GM19372 (cell line): ENCODE results near the gene A2M.

Source experiments
- ATAC-seq: cut with Tn5 transposase; IDR thresholded peaks from one replicate; pipeline ENCODE4 v1.9.1; 2021; ENCODE audit warnings: mild to moderate bottlenecking, low read depth, moderate library complexity; ENCODE audit not compliant: unreplicated experiment

A2M gene

DNA sequence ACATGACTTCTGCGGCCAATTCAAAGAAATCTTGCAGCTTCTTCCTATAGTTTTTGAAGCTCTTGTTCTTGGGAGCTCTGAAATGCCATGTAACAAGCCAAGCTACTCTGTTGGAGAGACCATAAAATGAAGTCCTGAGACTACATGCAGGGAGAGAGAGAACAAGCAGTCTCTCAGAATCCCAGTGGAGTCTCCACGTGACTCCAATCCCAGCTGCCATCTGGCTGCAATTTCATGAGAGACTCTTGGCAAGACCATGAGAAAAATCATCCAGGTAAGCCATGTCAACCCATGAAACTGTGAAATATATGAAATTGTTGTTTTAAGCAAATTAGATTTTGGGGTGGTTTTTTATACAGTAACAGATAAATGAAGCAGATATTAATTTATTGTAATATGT is 72.0 kb downstream of the A2M start:
- ATAC-seq = no peak

- ATAC-seq = no peak
Measured at GRCh38 chr12:9041321-9041720, 74.4 kb downstream of the A2M start.

DNA sequence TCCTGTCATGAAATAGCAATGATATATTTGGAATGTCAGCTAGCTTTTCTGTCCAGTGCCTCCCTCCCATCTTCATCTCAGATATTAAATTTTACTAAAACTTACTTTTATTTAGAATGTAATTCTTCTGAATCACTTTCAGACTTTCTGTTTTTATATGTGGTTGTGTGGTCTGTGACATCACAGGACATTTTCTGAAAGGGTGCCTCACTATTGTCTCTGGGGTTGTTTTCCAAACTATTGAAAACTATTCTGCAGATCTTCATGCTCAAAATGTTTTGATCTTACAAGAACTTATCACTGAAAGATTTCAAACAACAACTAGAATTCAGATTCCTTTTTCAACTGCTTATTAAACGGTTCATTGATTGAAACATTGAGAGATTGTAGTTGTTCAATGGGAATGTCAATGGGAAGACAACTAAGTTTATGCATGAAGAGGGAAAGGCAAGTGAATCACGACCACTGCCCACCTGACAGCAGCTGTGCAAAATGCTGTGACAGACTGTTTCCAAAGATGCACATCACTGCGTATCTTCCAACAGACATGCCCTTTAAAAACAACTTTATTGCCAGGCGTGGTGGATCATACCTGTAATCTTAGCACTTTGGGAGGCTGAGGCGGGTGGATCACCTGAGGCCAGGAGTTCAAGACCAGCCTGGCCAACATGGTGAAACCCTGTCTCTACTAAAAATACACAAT is 75.1 kb downstream of the A2M start:
- no peak for ATAC-seq

GRCh38 chr12:9039397-9039977 is 76.2 kb downstream of the A2M start:
- no peak for ATAC-seq

DNA sequence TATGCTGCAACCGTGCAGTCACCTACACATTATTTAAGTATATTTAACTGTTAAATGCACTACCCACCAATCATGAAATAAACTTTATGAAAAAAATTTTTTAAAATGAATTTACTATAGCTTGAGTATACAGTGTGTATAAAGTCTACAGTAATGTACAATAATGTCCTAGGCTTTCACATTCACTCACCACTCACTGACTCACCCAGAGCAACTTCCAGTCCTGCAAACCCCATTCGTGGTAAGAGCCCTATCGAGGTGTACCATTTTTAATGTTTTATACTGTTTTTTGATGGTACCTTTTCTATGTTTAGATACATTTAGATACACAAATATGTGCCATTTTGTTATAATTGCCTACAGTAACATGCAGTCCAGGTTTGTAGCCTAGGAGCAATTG is 78.3 kb downstream of the A2M start:
- no peak for ATAC-seq

- ATAC-seq = no peak
Measured at GRCh38 chr12:9036227-9036626, 79.5 kb downstream of the A2M start.

- no peak for ATAC-seq
Measured at GRCh38 chr12:9034095-9034494, 81.6 kb downstream of the A2M start.

DNA sequence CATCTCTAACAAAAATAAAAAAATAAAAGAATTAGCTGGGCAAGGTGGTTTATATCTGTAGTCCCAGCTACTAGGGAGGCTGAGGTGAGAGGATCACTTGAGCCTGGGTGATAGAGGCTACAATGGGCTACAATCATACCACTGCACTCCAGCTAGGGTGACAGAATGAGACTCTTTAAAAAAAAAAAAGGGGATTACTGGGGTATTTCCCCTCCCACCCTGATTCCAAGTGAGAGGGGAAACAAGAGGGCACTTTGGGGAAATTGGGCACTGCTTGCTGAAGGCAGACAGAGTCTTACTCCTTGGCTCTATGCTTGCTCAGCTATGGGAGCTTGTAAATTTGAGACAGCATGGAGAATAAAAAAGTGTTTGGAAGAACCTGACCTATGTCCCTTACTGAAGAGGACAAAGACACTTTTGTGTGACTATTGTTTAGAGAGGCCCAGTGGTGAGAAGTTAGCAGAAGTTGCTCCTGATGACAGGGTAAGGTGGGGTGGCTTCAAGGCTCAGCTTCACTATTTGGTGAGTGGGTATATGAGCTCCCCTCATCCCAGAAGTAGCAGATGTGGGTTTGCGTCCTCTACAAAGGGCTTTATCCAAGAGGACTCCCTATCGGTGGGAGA is 82.3 kb downstream of the A2M start:
- ATAC-seq = no peak

GRCh38 chr12:9032202-9032964 is 83.3 kb downstream of the A2M start:
- no peak for ATAC-seq

DNA sequence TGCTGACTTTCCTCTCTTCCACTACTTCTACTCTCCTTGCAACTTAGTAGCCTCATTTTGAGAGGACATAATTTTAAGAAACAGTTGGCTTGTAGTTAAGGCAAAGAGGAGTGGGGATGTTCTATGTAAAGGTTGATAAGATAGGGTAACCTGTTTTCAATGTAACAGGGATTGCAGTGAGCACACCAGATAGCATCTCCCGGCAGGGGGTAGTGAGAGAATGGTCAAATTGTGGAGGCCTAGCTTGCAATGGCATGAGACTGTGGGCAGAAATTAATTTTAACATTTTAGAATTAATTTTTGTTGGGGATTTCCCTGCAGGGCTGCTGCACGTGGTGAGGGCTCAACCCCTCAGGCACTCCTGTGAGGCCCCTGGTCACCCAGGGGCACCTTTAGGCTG is 84.9 kb downstream of the A2M start:
- no peak for ATAC-seq

DNA sequence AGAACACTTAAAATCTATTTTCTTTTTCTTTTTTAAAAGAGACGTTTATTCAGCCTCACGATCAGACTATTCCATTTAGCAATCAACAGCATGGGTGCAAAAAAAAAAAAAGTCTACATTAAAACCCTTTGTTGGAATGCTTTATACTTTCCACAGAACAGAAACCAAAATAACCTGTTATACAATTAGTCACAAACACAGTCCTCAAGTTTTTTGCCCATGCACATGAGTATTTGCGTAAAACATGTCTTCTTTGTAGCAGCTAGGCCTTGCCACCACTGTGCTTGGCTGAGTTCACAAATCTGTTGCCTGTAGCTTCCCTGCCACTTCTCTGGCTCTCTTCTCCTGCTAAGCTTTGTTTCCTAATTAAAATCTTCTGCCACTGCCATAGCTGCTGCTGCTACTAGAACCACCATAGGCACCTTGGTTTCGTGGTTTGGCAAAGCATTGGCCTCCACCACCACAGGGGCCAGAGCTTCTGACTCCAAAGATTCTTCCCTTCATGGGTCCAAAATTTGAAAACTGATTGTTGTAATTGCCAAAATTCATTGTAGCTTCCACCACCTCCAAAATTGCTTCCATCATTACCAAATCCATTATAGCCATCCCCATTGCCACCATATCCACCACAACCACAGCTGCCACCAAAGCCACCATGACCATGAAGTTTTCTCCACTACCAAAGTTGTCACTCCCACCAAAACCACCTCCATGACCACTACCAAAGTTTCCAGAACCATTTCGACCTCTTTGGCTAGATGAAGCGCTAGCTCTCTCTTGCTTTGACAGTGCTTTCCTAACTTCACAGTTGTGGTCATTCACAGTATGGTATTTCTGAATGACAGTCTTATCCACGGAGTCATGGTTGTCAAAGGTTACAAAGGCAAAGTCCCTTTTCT is 88.3 kb downstream of the A2M start:
- ATAC-seq = no peak

DNA sequence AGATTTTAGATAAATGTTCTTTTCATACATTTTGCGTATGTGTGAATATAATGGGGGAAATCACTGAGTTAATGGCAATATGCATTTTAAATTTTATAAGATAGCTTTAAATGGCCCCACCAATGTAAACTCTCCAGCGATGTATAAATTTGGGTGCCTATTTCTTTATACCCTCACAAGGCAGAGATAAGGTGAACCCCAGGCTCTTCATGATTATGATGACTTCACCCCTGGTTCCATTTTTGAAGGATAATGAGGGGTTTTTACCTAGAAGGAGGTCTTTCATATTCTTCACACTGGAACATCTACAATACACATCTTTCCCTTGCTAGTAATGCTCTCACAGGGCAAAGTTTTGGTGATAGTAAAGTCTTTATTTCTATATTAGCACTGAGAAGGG is 91.2 kb downstream of the A2M start:
- ATAC-seq = no peak

DNA sequence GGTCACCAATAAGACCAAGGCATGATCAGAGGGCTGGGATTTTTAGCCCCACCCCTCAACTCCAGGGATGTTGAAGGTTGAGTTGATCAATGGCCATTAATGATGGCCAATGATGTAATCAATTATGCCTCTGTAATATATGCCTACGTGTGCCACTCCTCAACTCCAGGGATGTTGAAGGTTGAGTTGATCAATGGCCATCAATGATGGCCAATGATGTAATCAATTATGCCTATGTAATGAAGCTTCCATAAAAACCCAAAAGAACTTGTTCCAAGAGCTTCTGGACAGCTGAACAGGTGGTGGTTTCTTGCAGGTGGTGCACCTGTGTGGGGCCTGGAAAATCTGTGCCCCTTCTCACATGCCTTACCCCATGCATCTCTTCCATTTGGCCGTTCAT is 93.1 kb downstream of the A2M start:
- ATAC-seq = no peak
